IMR-90 (cell line): ENCODE data around the gene NPSR1. TPM values are rescaled to one million over a fixed set of nuclear protein-coding genes. Genes with fewer than 3 reads are reported as not detected.

ENCODE experiments used
- ATAC-seq: fragments of 200-7000 bp; cut with Tn5 transposase; 2 replicates; pipeline ENCODE4 v1.9.1; 2020; ENCODE audit warnings: low read depth, mild to moderate bottlenecking, moderate library complexity
- BruUV-seq: library from RNA; stranded (reverse); fragments of 400-500 nt; replicated peaks from 2 replicates; lab custom pipeline; 2021; lab: Mats Ljungman, UMichigan
- CTCF ChIA-PET: fragments of 300-600 bp; formaldehyde crosslinking; extraction: SDS; loops from one replicate; lab custom pipeline; 2021; ENCODE audit warnings: antibody characterized with exemption; lab: Yijun Ruan, JAX
- POLR2A ChIA-PET: fragments of 300-600 bp; sonication (Branson Sonifier 250); formaldehyde crosslinking; loops from one replicate; lab custom pipeline; 2022; ENCODE audit warnings: antibody characterized with exemption; ENCODE audit not compliant: unreplicated experiment; lab: Charles Lee
- DNase-seq: peaks from one replicate; pipeline ENCODE4 v3.0.0; 2013
- H2AFZ ChIP-seq: replicated peaks from 2 replicates; pipeline ENCODE3; 2013; ENCODE audit warnings: low read length, mild to moderate bottlenecking; ENCODE audit not compliant: poor library complexity
- H2AK5ac ChIP-seq: 2 replicates; pipeline ENCODE4 v1.6.1; 2013; ENCODE audit warnings: low read depth, low read length, inconsistent platforms
- H2AK9ac ChIP-seq: replicated peaks from 2 replicates; pipeline ENCODE3; 2013; ENCODE audit warnings: mild to moderate bottlenecking, low read depth, low read length, moderate library complexity; ENCODE audit not compliant: poor library complexity
- H2BK120ac ChIP-seq: 2 replicates; pipeline ENCODE4 v1.6.1; 2013; ENCODE audit warnings: low read depth, low read length, inconsistent platforms
- H2BK15ac ChIP-seq: 3 replicates; pipeline ENCODE4 v1.6.1; 2013; ENCODE audit warnings: low read depth, low read length, inconsistent platforms
- H2BK20ac ChIP-seq: 2 replicates; pipeline ENCODE4 v1.6.1; 2013; ENCODE audit warnings: low read depth, mild to moderate bottlenecking, inconsistent platforms, low read length, moderate library complexity
- H2BK5ac ChIP-seq: 2 replicates; pipeline ENCODE4 v1.6.1; 2013; ENCODE audit warnings: mild to moderate bottlenecking, low read depth, low read length, inconsistent platforms; ENCODE audit not compliant: poor library complexity, severe bottlenecking
- H3K14ac ChIP-seq: replicated peaks from 2 replicates; pipeline ENCODE4 v1.6.1; 2013; ENCODE audit warnings: low read depth, low read length, inconsistent platforms
- H3K18ac ChIP-seq: 2 replicates; pipeline ENCODE4 v1.6.1; 2013; ENCODE audit warnings: low read depth, low read length, control low read depth
- H3K23ac ChIP-seq: 2 replicates; pipeline ENCODE4 v1.6.1; 2013; ENCODE audit warnings: low read depth, low read length, inconsistent platforms
- H3K27ac ChIP-seq: 2 replicates; pipeline ENCODE4 v1.5.1; 2013; ENCODE audit warnings: mild to moderate bottlenecking, control low read depth, low read length; ENCODE audit not compliant: insufficient read depth
- H3K27me3 ChIP-seq: 2 replicates; pipeline ENCODE4 v1.6.1; 2013; ENCODE audit warnings: low read length; ENCODE audit not compliant: control insufficient read depth, insufficient read depth
- H3K36me3 ChIP-seq: 2 replicates; pipeline ENCODE4 v1.6.1; 2013; ENCODE audit warnings: low read length, mixed read lengths; ENCODE audit not compliant: control insufficient read depth, insufficient read depth
- H3K4ac ChIP-seq: 2 replicates; pipeline ENCODE4 v1.6.1; 2013; ENCODE audit warnings: low read depth, low read length, inconsistent platforms
- H3K4me1 ChIP-seq: 2 replicates; pipeline ENCODE4 v1.6.1; 2013; ENCODE audit warnings: low read length, mixed read lengths; ENCODE audit not compliant: control insufficient read depth, insufficient read depth
- H3K4me2 ChIP-seq: 2 replicates; pipeline ENCODE4 v1.6.1; 2013; ENCODE audit warnings: low read depth, mild to moderate bottlenecking, control low read depth, low read length, moderate library complexity
- H3K4me3 ChIP-seq: 2 replicates; pipeline ENCODE4 v1.5.1; 2013; ENCODE audit warnings: low read depth, mild to moderate bottlenecking, control low read depth, low read length, moderate library complexity; ENCODE audit not compliant: insufficient read depth
- H3K56ac ChIP-seq: 2 replicates; pipeline ENCODE4 v1.6.1; 2013; ENCODE audit warnings: low read length, inconsistent platforms; ENCODE audit not compliant: insufficient read depth; ENCODE audit errors: extremely low read depth
- H3K79me1 ChIP-seq, 2 experiments: 2 replicates each; pipeline ENCODE4 v1.6.1; 2013; ENCODE audit warnings: low read length in 2 of 2, inconsistent platforms in 1 of 2, low read depth in 1 of 2
- H3K9ac ChIP-seq: 2 replicates; pipeline ENCODE4 v1.6.1; 2013; ENCODE audit warnings: low read depth, low read length, control low read depth
- H3K9me1 ChIP-seq: 2 replicates; pipeline ENCODE4 v1.6.1; 2013; ENCODE audit warnings: low read length, inconsistent platforms; ENCODE audit not compliant: insufficient read depth
- H3K9me3 ChIP-seq: 2 replicates; pipeline ENCODE4 v1.6.1; 2013; ENCODE audit warnings: low read length; ENCODE audit not compliant: control insufficient read depth, insufficient read depth
- H4K20me1 ChIP-seq: 2 replicates; pipeline ENCODE4 v1.6.1; 2013; ENCODE audit warnings: low read length, inconsistent platforms; ENCODE audit not compliant: insufficient read depth
- H4K5ac ChIP-seq: 2 replicates; pipeline ENCODE4 v1.6.1; 2013; ENCODE audit warnings: mild to moderate bottlenecking, low read depth, low read length, control low read depth
- H4K8ac ChIP-seq, 2 experiments: 2 replicates each; pipeline ENCODE4 v1.6.1; 2013; ENCODE audit warnings: low read depth in 2 of 2, low read length in 2 of 2, control low read depth in 1 of 2, inconsistent platforms in 1 of 2
- H4K91ac ChIP-seq: 2 replicates; pipeline ENCODE4 v1.6.1; 2013; ENCODE audit warnings: low read depth, low read length, inconsistent platforms; ENCODE audit not compliant: insufficient read depth
- CHD1 ChIP-seq: IDR thresholded peaks from 2 replicates; pipeline ENCODE4 v1.6.1; 2012; ENCODE audit warnings: low read depth, low read length, improper control_type of control experiment
- MAFK ChIP-seq: IDR thresholded peaks from 2 replicates; pipeline ENCODE4 v1.6.1; 2012; ENCODE audit warnings: low read depth, low read length, improper control_type of control experiment
- MXI1 ChIP-seq: IDR thresholded peaks from 2 replicates; pipeline ENCODE4 v1.6.1; 2012; ENCODE audit warnings: low read depth, mild to moderate bottlenecking, low read length, moderate library complexity, borderline replicate concordance
- SMC3 ChIP-seq: fragments of 150-350 bp; IDR thresholded peaks from 2 replicates; pipeline ENCODE4 v1.6.1; 2016; ENCODE audit warnings: low read depth, mild to moderate bottlenecking, antibody characterized with exemption, low read length, moderate library complexity
- WGBS, 2 experiments: methylation state at CpG; one replicate each; pipeline versions ENCODE4 v1.1.5 to v1.1.7; 2013; ENCODE audit warnings: missing lambda C conversion rate in 2 of 2; ENCODE audit not compliant: insufficient read length in 1 of 2; ENCODE audit errors: extremely low coverage in 2 of 2; 5-methylcytosine and 5-hydroxymethylcytosine counted together
- dilution Hi-C: fragments of 300-500 bp; cut with HindIII; formaldehyde crosslinking; loops from one replicate; pipeline ENCODE4 v1.14.3; 2018; ENCODE audit warnings: low sequenced_read_pairs; ENCODE audit not compliant: unreplicated experiment
- in situ Hi-C: fragments of 300-500 bp; cut with MboI; formaldehyde crosslinking; loops from 3 replicates; pipeline ENCODE4 v1.14.3; 2019; ENCODE audit warnings: low sequenced_read_pairs, inconsistent platforms, mixed read lengths
- intact Hi-C: fragments of 100-400 bp; cut with micrococcal nuclease; formaldehyde crosslinking; loops from 2 replicates; pipeline ENCODE4 v1.10.0; 2022
- polyA plus RNA-seq, 3 experiments: library from polyadenylated mRNA; depleted of rRNA; stranded (reverse); fragments of >200 nt; gene quantifications; 2 replicates each; pipeline ENCODE4 v1.2.3, GENCODE V29; 2012; ENCODE audit warnings: low replicate concordance in 1 of 3
- total RNA-seq: library from RNA; depleted of rRNA; stranded (reverse); fragments of >200 nt; gene quantifications from 2 replicates; pipeline ENCODE4 v1.2.3, GENCODE V29; 2012

The NPSR1 gene
- total and polyA plus RNA-seq, 2 of the 4 experiments (the other 2 are of a cell fraction) = not detected

- Histone ChIP-seq H3K9ac (no peak overlapping the region), H3K79me1 (no peaks in the 10 kb centered on the region), H3K4ac (no peak overlapping the region), H3K9me1 (no peaks in the 10 kb centered on the region), H4K91ac (no peak overlapping the region), H3K4me3 (no peak overlapping the region), H4K20me1 (no peaks in the 10 kb centered on the region), H3K27ac (no peak overlapping the region), H2AK9ac (no peak overlapping the region), H2BK120ac (no peak overlapping the region), H3K56ac (no peak overlapping the region), H3K14ac (no peak overlapping the region), H3K18ac (no peak overlapping the region), H2AK5ac (no peak overlapping the region), H2BK15ac (no peak overlapping the region), H2BK5ac (no peak overlapping the region), H3K4me1 (no peaks in the 10 kb centered on the region; the same call in 1 of the 2 replicates), H4K8ac (no peak overlapping the region), H2AFZ (no peak overlapping the region), H4K5ac (no peak overlapping the region), H3K9me3 (no peaks in the 10 kb centered on the region), H2BK20ac (no peak overlapping the region), H3K23ac (no peak overlapping the region), H3K36me3 (no peaks in the 10 kb centered on the region), H3K27me3 (no peaks in the 10 kb centered on the region), H3K4me2 (no peak overlapping the region)
- in situ Hi-C loops = no loop called here
- intact Hi-C loops = no loop called here
- no peak for TF ChIP-seq SMC3
- no peak for TF ChIP-seq MAFK
- TF ChIP-seq CHD1 = no peak
- TF ChIP-seq MXI1 = no peak
- dilution Hi-C loops = no loop called here
- ATAC-seq (no peak), DNase-seq (no peak)
- WGBS, 2 experiments = no CpG with 5 or more reads among the region's 2 CpGs
- BruUV-seq = no TSS peak
- ChIA-PET CTCF (no interaction called here), POLR2A (no interaction called here)
Measured at GRCh38 chr7:34748728-34749089, 90.7 kb downstream of the NPSR1 start.
